Omental fat pad (tissue), 4 donors: ENCODE measurements around the gene ATP5F1B. TPM values are rescaled to one million over a fixed set of nuclear protein-coding genes. Genes with fewer than 3 reads are reported as not detected.

ENCODE experiments used
- ATAC-seq: fragments of 150-250 bp; one replicate; pipeline ENCODE4 v1.9.1; 2016; ENCODE audit warnings: mild to moderate bottlenecking, moderate library complexity; ENCODE audit not compliant: low FRiP score
- DNase-seq: peaks from one replicate; pipeline ENCODE4 v3.0.0-alpha.2; 2019; ENCODE audit warnings: low spot score
- CTCF ChIP-seq, 3 donors: fragments of 450-650 bp; IDR thresholded peaks; one replicate each; pipeline ENCODE4 v1.5.1; 2016 to 2017; ENCODE audit warnings: antibody characterized with exemption in 3 of 3, mild to moderate bottlenecking in 3 of 3, moderate library complexity in 2 of 3
- total RNA-seq, 4 donors: library from RNA; depleted of rRNA; stranded (reverse); fragments of >200 nt; gene quantifications; one replicate each; pipeline ENCODE4 v1.1.0, GENCODE V29; 2016

Gene ATP5F1B
- total RNA-seq, 4 donors from 2014 or later, result 368 to 495 (median 458) TPM

GRCh38 chr12:56634242-56634836, 11.4 kb downstream of the ATP5F1B start:
- no peak for TF ChIP-seq CTCF (IDR thresholded peaks at IDR 0.05)
- ATAC-seq (no peak), DNase-seq (no peak)

- TF ChIP-seq CTCF (IDR thresholded peaks at IDR 0.05), result no peak
- DNase-seq, result no peak
- no peak for ATAC-seq
Observed at GRCh38 chr12:56633468-56634241, 12.1 kb downstream of the ATP5F1B start.

- DNase-seq (no peak), ATAC-seq (no peak)
- no peak for TF ChIP-seq CTCF (IDR thresholded peaks at IDR 0.05)
Observed at GRCh38 chr12:56632701-56633467, 12.9 kb downstream of the ATP5F1B start.

GRCh38 chr12:56631790-56632700, 13.7 kb downstream of the ATP5F1B start:
- peak; percentile 24 for ATAC-seq
- TF ChIP-seq CTCF (IDR thresholded peaks at IDR 0.05), result no peak
- no peak for DNase-seq

- peak; percentile 69 for DNase-seq
- no peak for TF ChIP-seq CTCF (IDR thresholded peaks at IDR 0.05)
- ATAC-seq, result peak; percentile 59
Observed at GRCh38 chr12:56630180-56630632, 15.6 kb downstream of the ATP5F1B start, which contains the start of gene BAZ2A. Gene BAZ2A, minus strand, starts transcription at chr12:56630326. Its CDS starts 12,796 bp downstream, at chr12:56617530.

GRCh38 chr12:56629459-56630179, 16.2 kb downstream of the ATP5F1B start:
- DNase-seq, result no peak
- ATAC-seq, result peak; percentile 17
- TF ChIP-seq CTCF (IDR thresholded peaks at IDR 0.05), result no peak
